Measurements from ENCODE around the gene CACNA1G.

Gene CACNA1G

GRCh38 chr17:50665838-50666237 is 105.3 kb downstream of the CACNA1G start:
- no peak for DNase-seq (ENCODE audit: extremely low read depth in 1 of 2, low read depth in 1 of 2)

- no peak for DNase-seq (ENCODE audit: extremely low read depth in 1 of 2, low read depth in 1 of 2)
Measured at GRCh38 chr17:50666316-50666715, 105.8 kb downstream of the CACNA1G start.

- no peak for DNase-seq (ENCODE audit: extremely low read depth in 1 of 2, low read depth in 1 of 2)
Measured at GRCh38 chr17:50667259-50668024, 106.9 kb downstream of the CACNA1G start.

- DNase-seq (ENCODE audit: extremely low read depth in 1 of 2, low read depth in 1 of 2) = no peak
Measured at GRCh38 chr17:50668025-50668837, 107.7 kb downstream of the CACNA1G start.

GRCh38 chr17:50668838-50669581 is 108.5 kb downstream of the CACNA1G start:
- no peak for DNase-seq (ENCODE audit: extremely low read depth in 1 of 2, low read depth in 1 of 2)

GRCh38 chr17:50672071-50672470 is 111.6 kb downstream of the CACNA1G start:
- no peak for DNase-seq (ENCODE audit: extremely low read depth in 1 of 2, low read depth in 1 of 2)

- DNase-seq (ENCODE audit: extremely low read depth in 1 of 2, low read depth in 1 of 2) = no peak
Measured at GRCh38 chr17:50672831-50673551, 112.5 kb downstream of the CACNA1G start.

- no peak for DNase-seq (ENCODE audit: extremely low read depth in 1 of 2, low read depth in 1 of 2)
Measured at GRCh38 chr17:50675190-50675589, 114.7 kb downstream of the CACNA1G start.

GRCh38 chr17:50675627-50676026 is 115.1 kb downstream of the CACNA1G start:
- DNase-seq (ENCODE audit: extremely low read depth in 1 of 2, low read depth in 1 of 2) = no peak

GRCh38 chr17:50676065-50676975 is 115.8 kb downstream of the CACNA1G start:
- DNase-seq (ENCODE audit: extremely low read depth in 1 of 2, low read depth in 1 of 2) = no peak

Data from activated CD8-positive, alpha-beta memory T cell treated with anti-CD3 and anti-CD28 coated beads for 1 hour (primary cell).